Measurements from ENCODE around the gene KIF23.

The KIF23 gene

DNA sequence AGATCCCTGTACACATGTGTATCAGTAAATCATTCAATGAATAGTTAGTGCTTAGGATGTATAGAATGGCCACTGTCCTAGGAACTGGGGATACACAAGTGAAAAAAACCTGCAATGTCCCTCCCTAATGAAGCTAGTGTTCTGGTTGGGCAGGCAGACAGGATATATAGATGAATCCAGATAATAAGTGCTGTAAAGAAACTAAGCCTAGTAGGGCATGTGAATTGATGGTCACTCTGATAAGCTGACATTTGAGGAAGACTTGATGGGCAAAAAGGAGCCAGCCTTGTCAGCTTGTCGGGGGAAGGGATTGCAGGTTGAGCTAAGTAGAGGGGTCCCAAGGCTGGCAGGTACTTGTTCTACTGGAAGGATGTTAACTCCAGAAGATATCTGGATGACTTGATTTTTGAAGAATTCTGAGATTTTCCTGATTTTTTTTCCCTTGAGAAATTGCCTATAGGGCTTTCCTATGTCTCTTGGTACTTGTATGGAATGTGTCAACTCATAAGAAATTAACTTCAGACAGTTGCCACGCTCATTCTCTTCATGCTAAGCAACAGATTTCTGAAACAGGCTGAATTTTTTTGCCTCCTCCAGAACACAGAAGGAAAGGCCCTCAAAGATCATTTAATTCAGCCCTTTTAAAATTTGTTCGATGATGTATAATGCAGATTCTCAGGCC lies 6.3 kb upstream of the KIF23 start:
- Mint-ChIP-seq H3K27me3 (peaks cover 5% of the 10 kb centered on the region), H3K27ac (no peak overlapping the region), H3K9me3 (no peaks in the 10 kb centered on the region), H3K4me1 (no peaks in the 10 kb centered on the region), H3K36me3 (no peaks in the 10 kb centered on the region), H3K4me3 (no peak overlapping the region)
- no peak for DNase-seq (ENCODE audit: low spot score in 2 of 2)
- ATAC-seq (ENCODE audit: low read depth), result no peak

DNA sequence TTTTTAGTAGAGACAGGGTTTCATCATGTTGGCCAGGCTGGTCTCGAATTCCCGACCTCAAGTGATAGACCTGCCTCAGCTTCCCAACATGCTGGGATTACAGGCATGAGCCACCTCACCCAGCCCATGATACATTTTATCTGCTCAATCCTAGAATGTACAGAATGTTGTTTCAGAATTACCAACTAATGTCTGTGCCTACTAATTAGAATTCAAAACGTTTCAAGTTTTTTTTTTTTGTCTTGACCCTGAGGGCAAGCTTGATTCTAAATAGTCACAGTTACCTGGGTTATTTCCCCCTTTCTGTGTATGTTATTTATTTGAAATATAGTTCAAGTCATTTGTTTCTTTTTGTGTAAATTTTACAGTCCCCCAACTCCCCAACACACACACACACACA lies 5.3 kb upstream of the KIF23 start:
- Mint-ChIP-seq H3K4me3 (no peak overlapping the region), H3K4me1 (peaks cover 1% of the 10 kb centered on the region), H3K27me3 (peaks cover 5% of the 10 kb centered on the region), H3K9me3 (no peaks in the 10 kb centered on the region), H3K36me3 (no peaks in the 10 kb centered on the region), H3K27ac (no peak overlapping the region)
- ATAC-seq (ENCODE audit: low read depth), result no peak
- DNase-seq (ENCODE audit: low spot score in 2 of 2), result no peak

GRCh38 chr15:69410248-69410874 lies 3.8 kb upstream of the KIF23 start:
- peaks cover 9% of the 10 kb centered on the region for H3K27me3 Mint-ChIP-seq
- H3K9me3 Mint-ChIP-seq, result no peaks in the 10 kb centered on the region
- no peak for ATAC-seq (ENCODE audit: low read depth)
- no peak overlapping the region for H3K4me3 Mint-ChIP-seq
- no peak overlapping the region for H3K27ac Mint-ChIP-seq
- peaks cover 7% of the 10 kb centered on the region for H3K4me1 Mint-ChIP-seq
- no peak for DNase-seq (ENCODE audit: low spot score in 2 of 2)
- no peaks in the 10 kb centered on the region for H3K36me3 Mint-ChIP-seq

DNA sequence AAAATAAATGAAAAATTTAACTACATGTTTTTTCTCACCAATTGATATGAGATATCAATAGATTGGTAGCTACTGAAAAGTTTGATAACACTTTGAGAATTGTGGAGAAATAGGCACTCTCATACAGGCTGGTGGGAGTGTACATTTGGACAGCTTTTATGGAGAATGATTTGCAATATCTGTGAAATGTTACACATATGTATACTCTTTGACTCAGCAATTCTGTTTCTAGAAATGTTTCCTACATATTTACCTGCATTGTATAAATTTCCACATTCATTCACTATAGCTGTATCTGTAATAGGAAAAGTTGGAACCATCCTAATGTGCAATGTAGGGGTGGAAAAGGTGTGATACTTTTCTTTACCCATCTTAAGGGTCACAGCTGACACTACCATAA lies 1.9 kb upstream of the KIF23 start:
- Mint-ChIP-seq H3K36me3 (no peaks in the 10 kb centered on the region), H3K4me3 (no peak overlapping the region), H3K27me3 (peaks cover 9% of the 10 kb centered on the region), H3K9me3 (no peaks in the 10 kb centered on the region), H3K4me1 (peaks cover 7% of the 10 kb centered on the region), H3K27ac (no peak overlapping the region)
- no peak for DNase-seq (ENCODE audit: low spot score in 2 of 2)
- ATAC-seq (ENCODE audit: low read depth), result no peak

DNA sequence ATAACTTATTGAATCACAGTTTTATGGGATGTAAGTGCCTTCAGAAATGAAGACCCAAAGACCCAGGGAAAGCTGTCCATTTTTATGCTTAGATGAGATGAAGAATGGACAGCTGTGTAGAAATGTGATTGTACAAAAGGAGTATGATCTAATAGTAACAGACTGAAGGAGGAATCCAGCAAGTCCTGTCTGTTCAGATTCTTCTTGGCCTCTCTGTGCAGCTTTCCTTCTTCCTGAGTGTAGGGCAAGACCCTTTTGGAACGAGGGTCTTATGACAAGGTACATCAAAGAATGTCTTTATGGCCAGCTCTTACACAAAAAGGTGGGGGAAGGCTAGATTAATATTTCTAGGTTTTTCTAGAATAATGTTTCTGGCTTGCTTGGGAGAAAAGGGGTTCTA lies 1.4 kb upstream of the KIF23 start:
- H3K36me3 Mint-ChIP-seq, result no peaks in the 10 kb centered on the region
- H3K9me3 Mint-ChIP-seq, result no peaks in the 10 kb centered on the region
- H3K4me3 Mint-ChIP-seq, result no peak overlapping the region
- peaks cover 7% of the 10 kb centered on the region for H3K4me1 Mint-ChIP-seq
- ATAC-seq (ENCODE audit: low read depth), result no peak
- H3K27ac Mint-ChIP-seq, result no peak overlapping the region
- DNase-seq (ENCODE audit: low spot score in 2 of 2), result no peak
- peaks cover 8% of the 10 kb centered on the region for H3K27me3 Mint-ChIP-seq

DNA sequence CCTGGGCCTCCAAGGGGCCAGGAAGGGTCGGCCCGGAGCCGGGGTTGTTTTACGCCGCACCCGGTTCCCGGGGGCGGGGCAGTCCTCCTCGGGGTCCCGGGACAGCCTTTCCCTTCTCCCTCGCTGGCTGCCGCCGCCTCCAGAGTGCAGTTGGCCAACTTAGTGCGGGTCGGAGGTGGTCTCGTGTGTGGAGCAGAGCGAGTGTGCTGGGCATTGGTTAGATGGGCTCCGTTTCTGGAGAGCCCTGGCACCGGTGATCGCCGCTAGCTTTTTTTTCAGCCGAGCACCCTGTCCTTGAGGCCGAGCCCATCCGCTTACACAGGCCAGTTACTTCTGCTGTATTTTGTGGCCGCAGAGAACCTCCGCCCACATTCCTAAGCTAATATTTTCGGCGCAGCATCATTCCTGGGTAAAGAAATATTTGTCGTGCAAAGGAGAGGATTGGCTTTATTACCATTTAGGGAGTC lies 585 bp downstream of the KIF23 start:
- Mint-ChIP-seq H3K36me3 (no peaks in the 10 kb centered on the region), H3K4me3 (peak overlapping the region; percentile 57), H3K9me3 (no peaks in the 10 kb centered on the region), H3K4me1 (peaks cover 7% of the 10 kb centered on the region), H3K27ac (no peak overlapping the region), H3K27me3 (peaks cover 5% of the 10 kb centered on the region)
- DNase-seq (ENCODE audit: low spot score in 2 of 2), result peak in 1 of 2 donors; percentile 5
- no peak for ATAC-seq (ENCODE audit: low read depth)

- Mint-ChIP-seq H3K4me3 (no peak overlapping the region), H3K27ac (no peak overlapping the region), H3K9me3 (no peaks in the 10 kb centered on the region), H3K4me1 (peaks cover 7% of the 10 kb centered on the region), H3K36me3 (no peaks in the 10 kb centered on the region), H3K27me3 (peaks cover 4% of the 10 kb centered on the region)
- DNase-seq (ENCODE audit: low spot score in 2 of 2) (no peak), ATAC-seq (ENCODE audit: low read depth) (no peak)
These were observed 1.2 kb downstream of the KIF23 start for GRCh38 chr15:69415381-69415780.

GRCh38 chr15:69417581-69417980 lies 3.4 kb downstream of the KIF23 start:
- H3K27ac Mint-ChIP-seq, result no peak overlapping the region
- no peaks in the 10 kb centered on the region for H3K9me3 Mint-ChIP-seq
- H3K4me1 Mint-ChIP-seq, result peaks cover 7% of the 10 kb centered on the region
- DNase-seq (ENCODE audit: low spot score in 2 of 2) (no peak), ATAC-seq (ENCODE audit: low read depth) (no peak)
- H3K4me3 Mint-ChIP-seq, result no peak overlapping the region
- peaks cover 4% of the 10 kb centered on the region for H3K27me3 Mint-ChIP-seq
- H3K36me3 Mint-ChIP-seq, result no peaks in the 10 kb centered on the region

GRCh38 chr15:69421498-69421897 lies 7.3 kb downstream of the KIF23 start:
- no peaks in the 10 kb centered on the region for H3K36me3 Mint-ChIP-seq
- no peak overlapping the region for H3K4me3 Mint-ChIP-seq
- H3K27me3 Mint-ChIP-seq, result no peaks in the 10 kb centered on the region
- no peaks in the 10 kb centered on the region for H3K4me1 Mint-ChIP-seq
- DNase-seq (ENCODE audit: low spot score in 2 of 2) (no peak), ATAC-seq (ENCODE audit: low read depth) (no peak)
- H3K9me3 Mint-ChIP-seq, result no peaks in the 10 kb centered on the region
- H3K27ac Mint-ChIP-seq, result no peak overlapping the region

DNA sequence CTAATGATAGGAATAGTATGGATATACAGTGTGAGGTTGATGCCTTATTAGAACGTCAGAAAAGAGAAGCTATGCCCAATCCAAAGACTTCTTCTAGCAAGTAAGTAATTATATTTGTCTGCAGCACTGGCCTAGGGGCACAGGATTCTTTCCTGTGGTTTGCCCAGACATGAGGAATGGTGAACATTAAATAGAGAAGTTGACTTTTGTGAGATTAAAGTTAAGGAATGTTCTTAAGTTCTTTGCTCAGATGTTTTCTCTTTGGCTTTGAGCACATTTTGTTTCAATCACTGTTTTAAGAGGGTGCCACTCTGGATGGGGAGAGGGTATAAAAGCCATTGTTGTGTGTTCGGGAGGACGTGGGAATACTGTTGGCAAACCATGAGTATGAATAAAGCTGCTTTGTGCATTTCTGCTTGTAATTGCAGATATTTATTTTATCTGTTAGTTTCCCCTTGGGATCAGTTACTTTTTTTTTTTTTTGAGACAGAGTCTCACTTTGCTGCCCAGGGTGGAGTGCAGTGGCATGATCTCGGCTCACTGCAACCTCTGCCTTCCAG lies 8.3 kb downstream of the KIF23 start:
- H3K27ac Mint-ChIP-seq, result no peak overlapping the region
- H3K4me3 Mint-ChIP-seq, result no peak overlapping the region
- H3K4me1 Mint-ChIP-seq, result no peaks in the 10 kb centered on the region
- DNase-seq (ENCODE audit: low spot score in 2 of 2) (no peak), ATAC-seq (ENCODE audit: low read depth) (no peak)
- no peaks in the 10 kb centered on the region for H3K27me3 Mint-ChIP-seq
- no peaks in the 10 kb centered on the region for H3K9me3 Mint-ChIP-seq
- H3K36me3 Mint-ChIP-seq, result no peaks in the 10 kb centered on the region

GRCh38 chr15:69424001-69424400 lies 9.9 kb downstream of the KIF23 start:
- no peaks in the 10 kb centered on the region for H3K27me3 Mint-ChIP-seq
- no peak for ATAC-seq (ENCODE audit: low read depth)
- no peak overlapping the region for H3K27ac Mint-ChIP-seq
- no peaks in the 10 kb centered on the region for H3K36me3 Mint-ChIP-seq
- no peaks in the 10 kb centered on the region for H3K9me3 Mint-ChIP-seq
- no peak for DNase-seq (ENCODE audit: low spot score in 2 of 2)
- H3K4me3 Mint-ChIP-seq, result no peak overlapping the region
- no peaks in the 10 kb centered on the region for H3K4me1 Mint-ChIP-seq

DNA sequence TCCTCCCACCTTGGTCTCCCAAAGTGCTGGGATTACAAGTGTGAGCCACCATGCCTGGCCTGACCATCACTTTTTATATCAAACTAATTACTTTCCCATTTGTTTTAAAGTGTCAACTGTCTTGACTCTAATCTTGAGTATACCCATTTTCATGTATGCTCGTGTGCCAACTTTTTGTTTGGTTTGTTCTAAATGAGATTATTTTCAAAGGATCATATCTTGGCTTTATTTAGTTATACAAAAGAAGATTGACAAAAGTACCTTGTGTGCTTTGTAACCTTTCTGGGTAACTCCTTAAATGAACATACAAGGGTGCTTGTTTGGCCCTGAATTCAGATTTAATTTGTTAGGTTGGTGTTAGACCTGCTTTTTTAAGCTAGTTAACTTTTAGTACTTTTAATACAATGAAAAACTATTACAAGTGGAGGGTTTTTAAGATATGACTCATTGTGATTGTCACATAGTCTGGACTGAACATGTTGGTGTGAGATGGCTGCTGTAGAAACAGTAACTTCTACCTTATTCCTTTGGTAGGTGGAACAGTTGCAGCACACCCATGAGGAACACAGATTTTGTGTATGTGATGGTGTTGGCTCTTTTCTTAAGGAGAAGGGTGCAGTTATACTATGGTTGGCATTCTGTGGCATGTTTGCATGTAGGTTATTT lies 10.7 kb downstream of the KIF23 start:
- no peaks in the 10 kb centered on the region for H3K36me3 Mint-ChIP-seq

GRCh38 chr15:69433831-69434230 lies 19.7 kb downstream of the KIF23 start:
- H3K9me3 Mint-ChIP-seq, result no peaks in the 10 kb centered on the region
- no peaks in the 10 kb centered on the region for H3K27me3 Mint-ChIP-seq

More for the DNA sequence above, 10.7 kb downstream of the KIF23 start:
- DNase-seq (ENCODE audit: low spot score in 2 of 2) (no peak), ATAC-seq (ENCODE audit: low read depth) (no peak)
- Mint-ChIP-seq H3K27me3 (no peaks in the 10 kb centered on the region), H3K27ac (no peak overlapping the region), H3K4me1 (no peaks in the 10 kb centered on the region), H3K9me3 (no peaks in the 10 kb centered on the region), H3K4me3 (no peak overlapping the region)

GRCh38 chr15:69434238-69434637 lies 20.1 kb downstream of the KIF23 start:
- no peaks in the 10 kb centered on the region for H3K4me1 Mint-ChIP-seq
- DNase-seq (ENCODE audit: low spot score in 2 of 2) (no peak), ATAC-seq (ENCODE audit: low read depth) (no peak)
- no peaks in the 10 kb centered on the region for H3K36me3 Mint-ChIP-seq
- no peaks in the 10 kb centered on the region for H3K27me3 Mint-ChIP-seq
- no peak overlapping the region for H3K4me3 Mint-ChIP-seq
- no peaks in the 10 kb centered on the region for H3K9me3 Mint-ChIP-seq
- H3K27ac Mint-ChIP-seq, result no peak overlapping the region

More at GRCh38 chr15:69433831-69434230, 19.7 kb downstream of the KIF23 start:
- ATAC-seq (ENCODE audit: low read depth) (no peak), DNase-seq (ENCODE audit: low spot score in 2 of 2) (no peak)
- H3K36me3 Mint-ChIP-seq, result no peaks in the 10 kb centered on the region
- H3K4me1 Mint-ChIP-seq, result no peaks in the 10 kb centered on the region
- H3K27ac Mint-ChIP-seq, result no peak overlapping the region
- H3K4me3 Mint-ChIP-seq, result no peak overlapping the region
